Ovary (tissue), 3 donors: Measurements from ENCODE around the gene GLT1D1.

Source experiments
- CTCF ChIP-seq, 3 donors: fragments of 450-650 bp in 2 of 3; fragments of 200-600 bp in 1 of 3; IDR thresholded peaks; one replicate each; pipeline versions ENCODE4 v1.5.1 to v1.8.0; 2016 to 2022; ENCODE audit warnings: antibody characterized with exemption in 3 of 3, mild to moderate bottlenecking in 1 of 3
- EP300 ChIP-seq: sonication (generic); formaldehyde crosslinking; IDR thresholded peaks from one replicate; pipeline ENCODE4 v1.6.1; 2017; ENCODE audit warnings: antibody characterized with exemption
- POLR2A ChIP-seq: fragments of 450-650 bp; IDR thresholded peaks from one replicate; pipeline ENCODE4 v1.6.1; 2017; ENCODE audit warnings: antibody characterized with exemption, mild to moderate bottlenecking, moderate library complexity
- donor health status: DM: no; HTN: no; CAD: no.

DNA sequence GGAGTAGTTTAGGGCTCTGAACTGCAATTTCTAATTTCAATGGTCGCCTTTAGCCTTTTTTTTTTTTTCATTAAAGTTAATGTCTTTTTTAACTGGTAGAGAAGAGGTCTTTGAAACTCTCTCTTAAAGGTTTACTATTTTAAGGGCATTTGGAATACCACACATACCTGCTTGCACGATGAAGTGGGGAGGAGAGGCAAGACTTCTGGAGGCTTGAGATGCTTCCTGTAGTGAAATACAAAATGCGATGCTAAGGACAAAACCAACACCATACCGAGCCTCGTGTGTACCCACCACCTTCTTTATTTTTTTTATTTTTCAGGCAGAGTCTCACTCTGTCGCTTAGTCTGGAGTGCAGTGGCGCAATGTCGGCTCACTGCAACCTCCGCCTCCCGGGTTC lies 57.4 kb downstream of the GLT1D1 start:
- TF ChIP-seq POLR2A (no peak), CTCF (IDR thresholded peaks at IDR 0.05) (no peak), EP300 (no peak)
